GM19395 (cell line): ENCODE results near the gene RPLP2.

Experiments
- ATAC-seq: cut with Tn5 transposase; IDR thresholded peaks from one replicate; pipeline ENCODE4 v1.9.1; 2021; ENCODE audit warnings: mild to moderate bottlenecking, moderate library complexity; ENCODE audit not compliant: unreplicated experiment

The RPLP2 gene

GRCh38 chr11:809287-810039 lies at the start of gene RPLP2:
RPLP2 (plus strand) TSS chr11:809967; CDS start chr11:810235, 268 bp downstream.
- ATAC-seq: peak; percentile 68

GRCh38 chr11:760236-760635 lies 49.5 kb upstream of the RPLP2 start:
- ATAC-seq: no peak

- no peak for ATAC-seq
Observed at GRCh38 chr11:761526-762108, 48.1 kb upstream of the RPLP2 start.

- ATAC-seq: no peak
Observed at GRCh38 chr11:762421-763072, 47.2 kb upstream of the RPLP2 start.

GRCh38 chr11:763073-763463 lies 46.7 kb upstream of the RPLP2 start:
- no peak for ATAC-seq

GRCh38 chr11:763549-764321 lies 46.0 kb upstream of the RPLP2 start:
- ATAC-seq: no peak

- no peak for ATAC-seq
Observed at GRCh38 chr11:764322-765024, 45.3 kb upstream of the RPLP2 start.

- no peak for ATAC-seq
Observed at GRCh38 chr11:765025-765801, 44.6 kb upstream of the RPLP2 start.

- no peak for ATAC-seq
Observed at GRCh38 chr11:765802-766091, 44.0 kb upstream of the RPLP2 start.

- no peak for ATAC-seq
Observed at GRCh38 chr11:766106-766935, 43.4 kb upstream of the RPLP2 start.

GRCh38 chr11:766936-767210 lies 42.9 kb upstream of the RPLP2 start:
- ATAC-seq: no peak

GRCh38 chr11:767238-767637 lies 42.5 kb upstream of the RPLP2 start:
- no peak for ATAC-seq

GRCh38 chr11:769887-770641 lies 39.7 kb upstream of the RPLP2 start:
- no peak for ATAC-seq

GRCh38 chr11:770642-771616 lies 38.8 kb upstream of the RPLP2 start:
- ATAC-seq: no peak

- no peak for ATAC-seq
Observed at GRCh38 chr11:771617-772204, 38.1 kb upstream of the RPLP2 start.

GRCh38 chr11:772429-773390 lies 37.1 kb upstream of the RPLP2 start:
- no peak for ATAC-seq
